ENCODE data around the gene CFAP73. TPM values are rescaled to one million over a fixed set of nuclear protein-coding genes. Genes with fewer than 3 reads are reported as not detected.

Gene CFAP73
- total and polyA plus RNA-seq, 2 of the 8 experiments (the other 6 are each of a cell fraction or from before 2014, with no cell fraction given): 0.45 to 0.56 TPM

- Histone ChIP-seq H4K20me1 (replicated peaks in 1 of 2; ENCODE audit: control insufficient read depth in 1 of 2, insufficient read depth in 2 of 2, low read length in 2 of 2) (peaks cover 17 to 20% of the 10 kb centered on the region in 2 experiments), H3K4me3 (ENCODE audit: extremely low read depth in 1 of 4, insufficient read depth in 2 of 4, low read depth in 3 of 4, low read length in 4 of 4) (no peak overlapping the region), H3K14ac (ENCODE audit: insufficient read length) (no peak overlapping the region), H3K18ac (ENCODE audit: extremely low read depth, low read length) (no peak overlapping the region), H2BK20ac (ENCODE audit: low read length) (no peak overlapping the region), H3K36me3 (ENCODE audit: control insufficient read depth in 2 of 4, insufficient read depth in 4 of 4, low read length in 3 of 4) (peaks cover 19 to 45% (median 40%) of the 10 kb centered on the region in 4 experiments; a peak in 7 of 8 replicates), H3K79me2 (ENCODE audit: control insufficient read depth in 1 of 2, insufficient read depth in 2 of 2, low read length in 2 of 2) (no peaks in the 10 kb centered on the region), H2BK15ac (ENCODE audit: low read length) (no peak overlapping the region), H3K27ac (ENCODE audit: low read depth, low read length) (no peak overlapping the region), H2BK120ac (replicated peaks; ENCODE audit: low read depth, low read length) (no peak overlapping the region), H2AK5ac (ENCODE audit: low read depth, low read length) (no peak overlapping the region), H3K56ac (replicated peaks; ENCODE audit: insufficient read length, low read depth, low read length) (no peak overlapping the region), H3K27me3 (replicated peaks in 1 of 4; ENCODE audit: control insufficient read depth in 3 of 4, extremely low read depth in 1 of 4, insufficient read depth in 3 of 4, low read length in 3 of 4) (no peaks in the 10 kb centered on the region), H2AFZ (ENCODE audit: low read length) (no peak overlapping the region), H3K4me2 (ENCODE audit: insufficient read depth in 1 of 2, low read depth in 2 of 2, low read length in 2 of 2) (peak overlapping the region; percentile 18 to 37; a peak in 2 of 4 replicates), H3K9ac (replicated peaks in 1 of 4; ENCODE audit: extremely low read depth in 1 of 4, low read depth in 3 of 4, low read length in 3 of 4) (no peak overlapping the region), H2BK5ac (ENCODE audit: low read depth, low read length) (no peak overlapping the region), H3K23me2 (ENCODE audit: low read depth, low read length) (0 out of 2 replicates have a peak, but pooled peaks cover 3% of the 10 kb centered on the region), H3K23ac (ENCODE audit: insufficient read length) (no peak overlapping the region), H3K79me1 (ENCODE audit: low read depth, low read length) (no peaks in the 10 kb centered on the region; the same call in none of the 2 replicates), H3K9me3 (ENCODE audit: insufficient read depth in 2 of 2, low read depth in 1 of 2, low read length in 1 of 2) (no peaks in the 10 kb centered on the region), H3K4me1 (replicated peaks in 1 of 4; ENCODE audit: control insufficient read depth in 3 of 4, insufficient read depth in 4 of 4, low read length in 3 of 4) (peaks cover 5 to 13% (median 9%) of the 10 kb centered on the region in 4 experiments), H4K8ac (ENCODE audit: extremely low read depth, insufficient read depth, low read length) (no peak overlapping the region; the same call in 1 of the 2 replicates), H3K4ac (replicated peaks; ENCODE audit: insufficient read length, low read depth, low read length) (no peak overlapping the region), H4K5ac (ENCODE audit: insufficient read length, low read depth, low read length) (no peak overlapping the region), H2BK12ac (ENCODE audit: low read depth, low read length) (no peak overlapping the region), H4K91ac (replicated peaks; ENCODE audit: insufficient read length, low read length) (no peak overlapping the region)
- FAIRE-seq (peak; percentile 77), DNase-seq (ENCODE audit: low read depth in 1 of 2, low spot score in 2 of 2) (peak; percentile 95 to 98)
- WGBS, 2 experiments (ENCODE audit: extremely low coverage in 1 of 2, insufficient coverage in 1 of 2, insufficient read length in 1 of 2, insufficient replicate concordance in 2 of 2, low coverage in 1 of 2, low lambda C conversion rate in 2 of 2, missing lambda C conversion rate in 1 of 2): 22% methylated on average over 8 of the region's 26 CpGs; no CpG with 5 or more reads in 1 of the 2 experiments
- ChIA-PET POLR2A (ENCODE audit: partially characterized antibody) (interaction anchor here (0.9 to 4.3 kb wide), 7 partner anchors 9 to 47 kb away, joined by 3 to 28 read pairs (median 4); partner anchors contain the start of genes CFAP73, DDX54 and RITA1), CTCF (ENCODE audit: partially characterized antibody) (interaction anchor here (0.9 to 11.2 kb wide), 7 partner anchors 9 to 113 kb away, joined by 3 to 114 read pairs (median 7); partner anchors contain the start of gene RASAL1)
- no peak for TF ChIP-seq RFX5 (IDR thresholded peaks at IDR 0.05; ENCODE audit: borderline replicate concordance, low read depth, low read length)
- TF ChIP-seq CHD2 (IDR thresholded peaks at IDR 0.05; ENCODE audit: low read length): 0 out of 2 replicates have a peak, but pooled peaks have one; percentile 12
Observed at GRCh38 chr12:113161415-113162016, 12.0 kb downstream of the CFAP73 start.

Measured in H1 (cell line).